Stimulated activated CD4-positive, alpha-beta T cell treated with anti-CD3 and anti-CD28 coated beads, Interleukin-4, amount 100 ng/mL, for 4 hours (primary cell): ENCODE measurements around the gene THSD1.
"Not testable (repeated sequence)": the region's sequence is repeated elsewhere in the genome, so short reads cannot be mapped to it uniquely, and the experiment has no call there.

Experiments used
- DNase-seq, 2 experiments: peaks; one replicate each; pipeline ENCODE4 v3.0.0-alpha.2; 2020

Gene THSD1

DNA sequence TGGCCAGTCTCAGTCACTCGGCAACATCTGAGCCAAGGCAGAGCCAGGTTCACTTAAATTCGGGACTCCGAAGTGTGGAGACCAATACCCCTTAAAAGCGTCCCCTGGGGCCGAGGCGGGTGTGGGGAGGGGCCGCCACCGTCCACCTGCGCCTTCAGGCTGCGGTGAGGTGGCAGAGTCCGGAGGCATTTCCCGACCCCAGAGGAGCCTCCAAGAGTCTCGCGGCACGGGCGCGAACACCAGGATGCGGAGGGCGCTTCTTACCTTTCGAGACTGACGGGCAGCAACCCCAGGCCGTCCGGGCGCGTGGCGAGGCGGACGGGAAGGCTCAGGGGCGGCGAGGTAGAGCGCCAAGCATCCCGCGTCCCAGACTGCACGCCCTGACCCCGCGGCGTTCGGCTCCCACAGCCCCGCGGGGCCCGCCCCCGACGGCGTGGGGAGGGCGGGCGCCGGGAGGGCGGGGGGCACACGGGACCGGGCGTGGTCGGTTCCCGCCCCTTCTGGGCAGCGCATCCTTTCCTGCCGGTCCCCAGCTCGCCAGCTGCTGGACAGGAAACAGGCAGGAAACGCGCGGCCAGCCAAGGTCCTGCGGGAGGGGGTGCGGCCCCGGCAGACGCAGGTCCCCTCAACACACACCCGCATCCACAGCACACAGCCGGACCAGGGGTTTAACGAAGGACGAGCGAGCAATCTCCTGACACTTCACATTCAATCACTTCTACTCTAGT lies at the start of gene THSD1:
TSS of gene THSD1 (minus strand) at position 406 of the 728 bp plus-strand sequence. CDS start 3,572 bp downstream, outside the sequence.
- peak in 1 of 2 experiments; percentile 2 for DNase-seq

DNA sequence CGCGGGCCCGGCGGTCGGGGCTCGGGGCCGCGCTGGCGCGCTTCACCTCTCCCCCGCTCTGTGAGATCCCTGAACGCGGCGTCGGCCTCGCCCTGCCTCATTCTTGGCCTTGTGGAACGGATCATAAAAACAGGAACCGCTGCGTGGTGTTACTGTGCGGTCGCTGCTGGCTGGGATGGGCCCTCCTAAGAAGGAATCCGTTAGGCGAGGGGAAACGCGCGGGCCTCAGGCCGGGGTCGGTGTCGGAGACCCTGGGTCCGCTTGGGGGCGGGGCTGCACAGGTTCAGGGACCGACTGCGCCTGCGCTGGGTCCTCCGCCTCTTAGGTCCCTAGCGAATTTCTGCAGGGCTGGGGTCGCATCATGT lies 49.7 kb upstream of the THSD1 start:
- peak; percentile 71 to 80 for DNase-seq

DNA sequence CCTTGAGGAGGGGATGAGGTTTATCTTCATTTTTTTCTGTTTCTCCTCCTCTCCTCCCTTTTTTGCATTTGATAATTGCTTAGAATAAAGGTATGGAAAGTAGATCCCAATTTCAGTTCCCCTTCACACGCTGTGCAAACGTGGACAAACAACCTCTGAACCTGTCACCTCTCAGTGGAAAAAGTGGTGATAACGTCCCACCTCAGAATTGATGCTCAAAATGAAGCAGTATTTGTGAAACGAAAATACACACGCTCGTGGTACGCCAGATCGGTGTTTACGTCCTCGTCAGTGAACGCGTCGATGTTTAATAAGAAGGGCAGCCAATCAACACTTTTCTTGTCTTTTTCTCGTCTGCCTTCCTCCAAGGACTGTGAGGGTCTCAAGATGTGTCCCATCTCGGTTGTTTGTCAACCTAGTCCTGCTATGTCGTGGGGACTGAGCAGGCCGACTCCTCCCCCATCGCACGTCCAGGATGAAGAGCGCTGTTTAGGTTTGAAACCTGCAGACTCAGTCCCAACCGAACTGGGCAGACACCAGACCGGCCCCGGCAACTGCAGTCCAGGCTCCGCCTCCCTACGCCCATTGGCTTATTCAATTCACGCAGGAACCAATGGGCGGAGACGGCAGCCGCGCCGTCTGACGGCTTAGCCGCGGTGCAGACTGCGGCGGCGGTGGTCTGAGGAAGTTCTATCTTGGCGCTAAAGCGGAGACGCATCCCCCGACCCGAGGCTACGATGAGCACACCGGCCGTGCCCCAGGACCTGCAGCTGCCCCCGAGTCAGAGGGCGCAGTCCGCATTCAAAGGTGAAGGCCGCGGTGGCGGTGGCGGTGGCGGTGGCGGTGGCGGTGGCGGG lies 49.1 kb upstream of the THSD1 start, which contains the start of gene CKAP2:
TSS of gene CKAP2 (plus strand) at position 659 of the 857 bp plus-strand sequence. CDS start at position 738, 79 bp downstream.
- DNase-seq, result peak; percentile 91 to 92

DNA sequence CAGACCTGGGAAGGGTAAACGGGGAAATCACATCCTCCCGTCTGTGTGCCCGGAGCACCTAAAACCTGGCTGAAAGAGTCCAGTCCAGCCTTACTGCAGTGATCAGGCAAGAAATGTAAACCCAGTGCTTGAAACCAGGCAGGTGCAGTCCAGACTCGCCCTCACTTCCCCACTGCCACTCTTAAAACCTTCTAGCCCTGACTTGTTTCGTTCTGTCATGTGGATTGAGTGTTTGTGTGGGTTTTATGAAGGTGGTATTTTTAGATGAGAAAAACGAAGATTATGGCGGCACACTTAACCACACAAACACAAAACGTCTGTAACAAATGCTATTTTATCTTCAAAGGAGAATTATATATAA lies 48.5 kb upstream of the THSD1 start:
- no peak for DNase-seq

GRCh38 chr13:52452470-52452869 lies 46.5 kb upstream of the THSD1 start:
- no peak for DNase-seq

DNA sequence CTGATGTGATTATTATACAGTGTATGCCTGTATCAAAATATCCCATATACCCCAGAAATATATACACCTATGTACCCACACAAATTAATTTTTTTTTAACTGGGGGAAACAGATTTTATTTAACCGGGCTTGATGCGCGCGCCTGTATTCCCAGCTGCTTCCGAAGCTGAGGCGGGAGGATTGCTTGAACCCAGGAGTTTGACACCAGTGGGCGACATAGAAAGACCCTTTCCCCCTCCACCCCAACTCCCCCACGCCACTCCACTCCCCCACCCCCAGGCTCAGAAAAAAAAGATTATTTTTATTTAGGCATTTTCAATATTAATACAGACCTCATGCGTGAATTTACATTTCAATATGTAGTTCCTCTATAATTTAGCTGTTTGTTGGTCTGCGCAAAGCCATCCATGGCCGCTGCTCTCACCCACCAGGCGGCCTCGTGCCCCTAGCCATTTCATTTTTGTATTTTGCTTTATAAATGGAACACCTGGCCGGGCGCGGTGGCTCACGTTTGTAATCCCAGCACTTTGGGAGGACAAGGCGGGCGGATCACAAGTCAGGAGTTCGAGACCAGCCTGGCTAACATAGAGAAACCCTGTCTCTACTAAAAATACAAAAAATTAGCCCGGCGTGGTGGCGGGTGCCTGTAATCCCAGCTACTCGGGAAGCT lies 45.3 kb upstream of the THSD1 start:
- DNase-seq, result no peak

GRCh38 chr13:52450793-52451116 lies 44.8 kb upstream of the THSD1 start:
- DNase-seq, result no peak

DNA sequence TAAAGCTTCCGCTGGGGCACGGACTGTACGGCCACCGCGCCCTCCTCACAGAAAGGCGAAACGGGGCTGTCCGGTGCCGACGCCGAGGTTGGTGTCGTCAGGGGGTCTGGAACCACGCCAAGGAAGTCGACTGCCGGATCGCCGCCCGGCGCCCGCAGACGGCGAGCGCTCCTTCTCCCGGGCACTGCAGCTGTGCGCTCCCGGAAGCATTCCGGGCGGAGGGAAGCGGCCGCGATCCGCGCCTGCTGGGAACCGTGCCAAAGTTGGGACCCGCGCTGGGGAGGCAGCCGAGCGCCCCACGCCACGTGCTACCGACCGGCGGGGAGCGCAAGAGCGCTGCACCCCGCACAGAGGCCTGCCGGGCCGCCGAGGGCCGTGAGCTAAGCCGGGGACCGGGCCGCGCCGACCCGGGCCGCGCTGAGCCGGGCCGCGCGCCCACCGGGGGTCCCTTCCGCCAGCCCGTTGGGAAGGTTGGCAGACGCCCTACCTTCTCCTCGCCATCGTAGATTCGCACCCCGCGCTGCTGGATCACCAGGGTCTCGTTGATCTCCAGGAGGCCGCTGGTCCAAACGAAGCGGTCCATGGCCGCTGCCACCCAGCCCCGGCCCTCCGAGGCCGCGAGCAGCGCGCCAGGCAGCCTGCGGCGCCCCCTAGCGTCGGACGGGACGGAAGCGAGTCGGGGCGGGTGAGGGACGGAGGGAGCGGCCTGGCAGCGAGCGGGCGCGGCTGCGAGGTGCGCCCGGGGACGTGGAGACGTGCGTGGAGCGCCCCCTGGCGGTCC lies 44.2 kb upstream of the THSD1 start, which contains the start of gene VPS36:
TSS of gene VPS36 (minus strand) at position 623 of the 781 bp plus-strand sequence. CDS start at position 583, 40 bp downstream.
- peak; percentile 91 to 98 for DNase-seq

DNA sequence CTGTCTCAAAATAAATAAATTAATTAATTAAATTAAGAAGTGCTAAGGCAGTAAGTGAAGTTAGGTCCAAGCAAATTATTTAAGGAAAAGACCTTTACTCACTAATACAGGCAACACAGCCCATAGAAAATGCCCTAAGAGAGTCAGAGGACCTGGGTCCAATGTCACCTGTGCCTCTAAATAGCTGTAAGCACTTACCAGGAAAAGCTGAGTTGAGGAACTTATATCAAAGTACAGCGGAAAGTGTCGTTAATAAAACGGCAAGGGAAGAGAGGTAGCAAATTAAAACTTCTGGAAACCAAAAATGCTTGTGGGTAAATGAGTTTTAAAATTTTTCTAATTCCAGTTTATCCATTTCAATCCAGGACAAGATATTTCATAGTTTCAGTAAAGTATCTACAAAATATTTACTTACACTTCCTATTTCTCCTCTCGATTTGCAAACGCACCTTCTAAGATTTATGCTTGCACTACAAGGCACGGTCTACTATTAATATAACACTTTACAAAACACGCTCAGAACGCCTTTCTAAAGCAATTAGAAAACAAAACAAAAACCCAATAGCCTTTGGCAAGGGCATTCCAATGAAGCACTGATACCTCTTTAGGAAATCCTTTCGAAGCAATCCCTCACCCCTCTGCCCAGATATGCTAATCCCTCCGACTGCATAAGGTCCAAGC lies 43.5 kb upstream of the THSD1 start:
- DNase-seq, result no peak

DNA sequence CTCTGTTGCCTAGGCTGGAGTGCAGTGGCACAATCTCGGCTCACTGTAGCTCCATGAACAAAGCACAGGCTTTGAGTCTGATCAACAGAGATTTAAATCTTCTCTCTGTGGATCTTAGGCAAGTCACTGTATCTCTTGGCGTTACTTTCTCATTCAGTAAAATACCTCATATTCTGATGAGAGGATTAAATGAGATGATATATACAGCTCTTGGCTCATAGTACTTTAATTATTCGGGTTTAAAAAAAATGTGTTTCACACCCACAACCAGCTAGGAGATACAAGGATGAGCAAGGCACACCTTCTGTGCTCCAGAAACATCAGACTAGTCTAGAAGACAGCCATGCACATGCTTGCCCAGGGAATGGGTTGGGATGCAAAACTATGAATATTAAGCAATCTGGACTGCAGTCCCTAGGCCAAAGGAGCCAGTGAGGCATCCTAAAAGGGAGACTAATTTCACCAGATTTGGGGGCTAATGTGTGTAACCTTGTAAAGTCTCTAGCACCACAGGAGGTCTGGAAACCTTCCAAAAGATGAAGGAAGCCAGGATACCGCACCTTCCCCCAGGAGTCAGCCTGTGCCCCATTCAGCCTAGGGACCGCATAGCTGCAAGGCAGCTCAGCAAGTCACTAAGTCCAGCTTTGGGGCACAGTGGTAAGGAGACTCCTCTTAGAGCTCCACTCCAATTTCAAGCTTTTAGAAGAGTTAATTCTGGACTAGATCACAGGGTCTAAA lies 42.0 kb upstream of the THSD1 start:
- DNase-seq, result no peak

DNA sequence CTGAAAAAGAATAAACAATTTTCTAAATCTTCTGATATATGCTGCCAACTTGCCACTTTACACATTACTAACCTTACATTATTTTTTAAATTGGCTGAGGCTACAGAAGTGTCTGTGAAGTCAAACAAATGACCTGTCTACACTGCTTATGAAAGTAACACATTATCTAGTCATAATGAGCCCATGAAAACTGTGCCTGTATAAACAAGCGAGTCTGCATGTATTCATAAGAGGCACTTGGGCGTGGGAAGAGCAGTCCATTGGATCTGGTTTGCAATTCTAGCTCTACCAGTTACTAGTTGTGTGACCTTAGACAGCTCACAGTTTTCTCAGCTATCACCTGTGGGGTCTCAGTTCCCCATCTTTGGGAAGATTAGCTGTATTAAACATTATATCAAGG lies 41.4 kb upstream of the THSD1 start:
- no peak for DNase-seq

DNA sequence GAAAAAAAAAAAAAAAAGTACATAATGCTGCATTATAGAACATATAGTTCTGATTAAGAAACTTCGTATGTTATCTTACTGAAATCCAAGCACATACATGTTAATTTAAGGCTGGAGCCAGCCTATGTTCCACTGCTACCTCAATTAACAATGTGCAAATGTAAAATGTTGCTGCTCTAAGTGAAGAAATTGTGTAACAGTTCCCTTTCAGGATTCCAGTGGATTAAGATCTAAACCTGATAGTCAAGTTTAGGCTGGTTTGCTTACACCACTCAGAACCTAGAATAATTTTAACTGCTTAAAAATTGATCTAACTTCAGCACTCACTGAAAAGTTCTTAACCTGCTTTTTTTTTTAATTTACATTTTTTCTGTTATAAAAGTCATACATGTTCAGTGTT lies 40.3 kb upstream of the THSD1 start:
- DNase-seq, result no peak

- no peak for DNase-seq
These were observed 26.5 kb upstream of the THSD1 start for GRCh38 chr13:52432456-52432855.

DNA sequence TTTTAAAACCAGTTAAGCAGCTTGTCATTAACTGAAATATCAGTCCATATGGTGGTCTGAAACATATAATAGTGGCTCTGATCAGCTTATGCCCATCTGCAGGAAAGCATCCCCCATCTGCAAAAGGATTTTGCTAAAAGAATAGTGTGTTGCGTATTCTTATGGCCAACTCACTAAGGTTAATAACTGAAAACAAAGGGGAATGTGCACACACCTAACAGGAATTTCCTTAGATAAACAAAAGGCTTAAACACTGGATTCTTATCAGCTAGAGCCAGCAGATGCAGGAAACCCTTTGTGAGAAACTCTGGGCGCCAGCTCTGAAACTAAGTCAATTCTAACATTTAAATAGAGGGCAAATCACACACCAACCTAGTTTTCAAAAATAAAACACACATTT lies 22.3 kb upstream of the THSD1 start:
- DNase-seq, result no peak

DNA sequence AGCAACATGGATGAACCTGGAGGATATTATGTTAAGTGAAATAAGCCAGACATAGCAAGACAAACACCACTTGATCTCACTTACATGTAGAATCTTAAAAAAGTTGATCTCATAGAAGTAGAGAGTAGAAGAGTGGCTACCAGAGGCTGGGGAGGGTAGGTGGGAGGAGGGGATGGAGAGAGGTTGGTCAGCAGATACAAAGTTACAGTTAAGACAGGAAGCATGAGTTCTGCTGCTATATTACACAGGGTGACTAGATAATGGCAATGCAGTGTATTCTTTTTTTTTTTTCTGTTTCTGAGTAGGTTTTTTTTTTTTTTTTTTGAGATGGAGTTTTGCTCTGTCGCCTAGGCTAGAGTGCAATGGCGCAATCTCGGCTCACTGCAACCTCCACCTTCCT lies 15.2 kb upstream of the THSD1 start:
- no peak for DNase-seq

DNA sequence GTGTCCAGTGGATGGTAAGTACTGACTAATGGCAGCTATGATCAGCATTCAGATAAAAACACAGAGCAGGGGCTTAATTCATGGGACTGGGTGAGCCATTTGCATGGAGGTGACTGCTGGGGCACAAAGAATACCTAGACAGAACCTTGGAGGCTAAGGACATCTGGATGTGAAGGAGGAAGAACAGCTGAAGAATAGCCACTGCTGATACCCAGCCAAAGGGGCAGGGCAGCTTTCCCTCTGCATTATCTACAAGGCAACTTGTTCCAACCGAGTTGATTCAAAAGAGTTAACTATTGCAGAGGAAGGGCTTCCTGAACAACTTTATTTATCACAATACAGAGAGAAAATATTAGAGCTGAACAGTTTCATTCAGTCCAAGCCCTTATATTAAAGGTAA lies 13.1 kb upstream of the THSD1 start:
- DNase-seq, result no peak

- no peak for DNase-seq
These were observed 9.0 kb upstream of the THSD1 start for GRCh38 chr13:52414963-52415362.

- DNase-seq, result no peak
These were observed 8.1 kb upstream of the THSD1 start for GRCh38 chr13:52414051-52414450.

- DNase-seq, result no peak
These were observed 6.2 kb upstream of the THSD1 start for GRCh38 chr13:52412128-52412527.

DNA sequence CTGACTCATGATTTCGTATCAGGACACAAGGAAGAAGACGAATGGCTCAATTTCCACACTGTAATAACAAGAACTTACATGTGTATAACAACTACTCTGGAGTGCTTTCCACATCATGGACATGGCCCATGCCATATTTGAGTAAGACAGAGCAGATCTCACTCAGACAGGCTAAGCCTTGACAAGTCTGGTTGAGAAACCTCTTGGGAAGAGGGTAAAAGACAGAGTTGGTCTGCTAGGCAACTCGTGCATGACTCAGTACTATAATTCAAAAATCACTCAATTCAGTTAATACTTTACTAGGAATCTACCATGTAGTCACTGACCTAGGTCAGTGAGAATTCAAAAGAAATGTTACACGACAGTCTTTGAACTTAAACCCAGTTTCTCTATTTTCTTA lies 5.7 kb upstream of the THSD1 start:
- DNase-seq, result no peak

DNA sequence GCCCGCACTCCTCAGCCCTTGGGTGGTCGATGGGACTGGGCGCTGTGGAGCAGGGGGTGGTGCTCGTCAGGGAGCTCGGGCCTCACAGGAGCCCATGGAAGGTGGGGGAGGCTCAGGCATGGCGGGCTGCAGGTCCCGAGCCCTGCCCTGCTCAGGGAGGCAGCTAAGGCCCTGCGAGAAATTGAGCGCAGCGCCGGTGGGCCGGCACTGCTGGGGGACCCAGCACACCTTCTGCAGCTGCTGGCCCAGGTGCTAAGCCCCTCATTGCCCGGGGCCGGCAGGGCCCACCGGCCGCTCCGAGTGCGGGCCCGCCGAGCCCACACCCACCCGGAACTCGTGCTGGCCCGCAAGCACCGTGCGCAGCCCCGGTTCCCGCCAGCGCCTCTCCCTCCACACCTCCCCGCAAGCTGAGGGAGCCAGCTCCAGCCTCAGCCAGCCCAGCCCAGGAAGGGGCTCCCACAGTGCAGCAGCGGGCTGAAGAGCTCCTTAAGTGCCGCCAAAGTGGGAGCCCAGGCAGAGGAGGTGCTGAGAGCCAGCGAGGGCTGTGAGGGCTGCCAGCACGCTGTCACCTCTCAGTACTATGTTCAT lies 2.2 kb upstream of the THSD1 start:
- not testable (repeated sequence) for DNase-seq
